BE2C (cell line): Measurements from ENCODE around the gene MAST3.

Source experiments
- DNase-seq: peaks from one replicate; pipeline ENCODE4 v3.0.0-alpha.2; 2020
- H3K27me3 ChIP-seq: fragments of 250-450 bp; sonication (Bioruptor Pico); 2 replicates; pipeline ENCODE4 v1.5.1; 2020; ENCODE audit warnings: mild to moderate bottlenecking
- H3K36me3 ChIP-seq: fragments of 250-450 bp; sonication (Bioruptor Pico); 2 replicates; pipeline ENCODE4 v1.5.1; 2020; ENCODE audit warnings: mild to moderate bottlenecking
- H3K4me1 ChIP-seq: fragments of 250-450 bp; sonication (Bioruptor Pico); 2 replicates; pipeline ENCODE4 v1.5.1; 2020
- H3K4me3 ChIP-seq: 2 replicates; pipeline ENCODE4 v1.5.1; 2011; ENCODE audit warnings: low read depth, low read length
- H3K9me3 ChIP-seq: fragments of 250-450 bp; sonication (Bioruptor Pico); 2 replicates; pipeline ENCODE4 v1.5.1; 2020
- CTCF ChIP-seq: IDR thresholded peaks from 2 replicates; pipeline ENCODE4 v1.5.1; 2012; ENCODE audit warnings: mild to moderate bottlenecking, low read depth, low read length

MAST3 gene

GRCh38 chr19:18140473-18140872, 42.9 kb downstream of the MAST3 start:
- no peak overlapping the region for H3K4me3 ChIP-seq
- H3K36me3 ChIP-seq: peaks cover 7% of the 10 kb centered on the region
- H3K4me1 ChIP-seq: no peaks in the 10 kb centered on the region
- no peaks in the 10 kb centered on the region for H3K27me3 ChIP-seq
- H3K9me3 ChIP-seq: no peaks in the 10 kb centered on the region
- TF ChIP-seq CTCF: no peak
- DNase-seq: no peak

GRCh38 chr19:18141031-18141430, 43.5 kb downstream of the MAST3 start:
- Histone ChIP-seq H3K4me1 (no peaks in the 10 kb centered on the region), H3K27me3 (no peaks in the 10 kb centered on the region), H3K4me3 (no peak overlapping the region), H3K9me3 (no peaks in the 10 kb centered on the region), H3K36me3 (peaks cover 13% of the 10 kb centered on the region)
- DNase-seq: no peak
- TF ChIP-seq CTCF: no peak

GRCh38 chr19:18143902-18144301, 46.3 kb downstream of the MAST3 start:
- peaks cover 13% of the 10 kb centered on the region for H3K36me3 ChIP-seq
- DNase-seq: no peak
- TF ChIP-seq CTCF: no peak
- no peak overlapping the region for H3K4me3 ChIP-seq
- H3K4me1 ChIP-seq: no peaks in the 10 kb centered on the region
- H3K27me3 ChIP-seq: no peaks in the 10 kb centered on the region
- no peaks in the 10 kb centered on the region for H3K9me3 ChIP-seq

GRCh38 chr19:18144361-18144760, 46.8 kb downstream of the MAST3 start:
- peaks cover 13% of the 10 kb centered on the region for H3K36me3 ChIP-seq
- no peak overlapping the region for H3K4me3 ChIP-seq
- TF ChIP-seq CTCF: no peak
- H3K9me3 ChIP-seq: no peaks in the 10 kb centered on the region
- no peaks in the 10 kb centered on the region for H3K4me1 ChIP-seq
- DNase-seq: no peak
- no peaks in the 10 kb centered on the region for H3K27me3 ChIP-seq

GRCh38 chr19:18144906-18145305, 47.3 kb downstream of the MAST3 start:
- TF ChIP-seq CTCF: no peak
- no peak for DNase-seq
- Histone ChIP-seq H3K9me3 (no peaks in the 10 kb centered on the region), H3K4me3 (no peak overlapping the region), H3K27me3 (no peaks in the 10 kb centered on the region), H3K36me3 (peaks cover 13% of the 10 kb centered on the region), H3K4me1 (no peaks in the 10 kb centered on the region)

- H3K9me3 ChIP-seq: no peaks in the 10 kb centered on the region
- TF ChIP-seq CTCF: no peak
- H3K36me3 ChIP-seq: peaks cover 13% of the 10 kb centered on the region
- no peaks in the 10 kb centered on the region for H3K4me1 ChIP-seq
- no peaks in the 10 kb centered on the region for H3K27me3 ChIP-seq
- H3K4me3 ChIP-seq: no peak overlapping the region
- DNase-seq: no peak
Measured at GRCh38 chr19:18145391-18145999, 47.9 kb downstream of the MAST3 start.
